Mucosa of stomach (tissue), 1 donor: ENCODE measurements around the gene CCDC191.
A peak's percentile ranks its signal among the peaks of the same experiment; 100 is the strongest.

Source experiments
- H3K27me3 ChIP-seq: one replicate; pipeline ENCODE4 v1.7.0; 2013; ENCODE audit warnings: mild to moderate bottlenecking, low read length; ENCODE audit not compliant: control insufficient read depth, insufficient read depth
- H3K36me3 ChIP-seq: one replicate; pipeline ENCODE4 v1.7.0; 2013; ENCODE audit warnings: low read length; ENCODE audit not compliant: control insufficient read depth, insufficient read depth
- H3K4me1 ChIP-seq: one replicate; pipeline ENCODE4 v1.7.0; 2013; ENCODE audit warnings: mild to moderate bottlenecking, low read length; ENCODE audit not compliant: control insufficient read depth, insufficient read depth
- H3K4me3 ChIP-seq: one replicate; pipeline ENCODE4 v1.7.0; 2013; ENCODE audit warnings: low read length
- H3K9ac ChIP-seq: one replicate; pipeline ENCODE4 v1.7.0; 2013; ENCODE audit warnings: mild to moderate bottlenecking, low read length, moderate library complexity
- H3K9me3 ChIP-seq: one replicate; pipeline ENCODE4 v1.7.0; 2013; ENCODE audit warnings: mild to moderate bottlenecking, low read length, moderate library complexity; ENCODE audit not compliant: control insufficient read depth
- donor health status: Pancreatic carcinoma.

CCDC191 gene, protein sequence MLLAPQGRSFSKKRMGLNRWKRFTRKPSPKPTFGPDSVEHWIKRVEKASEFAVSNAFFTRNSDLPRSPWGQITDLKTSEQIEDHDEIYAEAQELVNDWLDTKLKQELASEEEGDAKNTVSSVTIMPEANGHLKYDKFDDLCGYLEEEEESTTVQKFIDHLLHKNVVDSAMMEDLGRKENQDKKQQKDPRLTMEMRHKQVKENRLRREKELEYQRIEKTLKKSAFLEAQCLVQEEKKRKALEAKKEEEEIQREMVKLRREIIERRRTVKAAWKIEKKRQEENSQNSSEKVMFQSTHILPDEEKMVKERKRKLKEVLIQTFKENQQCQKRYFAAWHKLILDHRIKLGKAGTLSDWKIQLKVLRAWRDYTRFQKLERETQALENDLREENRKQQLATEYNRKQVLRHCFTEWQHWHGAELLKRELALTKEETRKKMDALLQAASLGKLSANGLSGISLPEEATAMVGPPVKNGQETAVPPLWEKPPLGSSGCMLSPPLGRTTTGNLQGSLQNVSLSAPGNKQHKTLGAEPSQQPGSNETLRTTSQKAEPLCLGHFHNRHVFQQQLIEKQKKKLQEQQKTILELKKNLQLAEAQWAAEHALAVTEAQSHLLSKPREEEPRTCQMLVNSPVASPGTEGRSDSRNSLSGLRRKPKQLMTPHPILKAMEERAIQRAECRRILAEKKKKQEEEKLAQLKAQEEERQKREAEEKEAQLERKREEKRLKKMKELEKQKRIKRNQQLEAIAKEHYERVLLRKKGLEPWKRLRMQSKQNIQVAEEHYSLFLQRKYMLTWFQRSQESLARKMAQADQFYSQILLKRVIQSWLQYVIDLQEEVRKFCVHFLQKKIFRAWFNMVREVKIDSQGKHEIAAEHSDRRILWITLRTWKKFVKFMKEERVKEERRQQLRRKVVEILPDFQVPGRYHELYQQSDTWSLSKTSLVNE

GRCh38 chr3:114056130-114057010, at the start of gene CCDC191, which contains the start of gene QTRT2:
Gene CCDC191 (minus strand): TSS chr3:114056526. CDS start chr3:114056466, 60 bp downstream.
Gene QTRT2 (plus strand): TSS chr3:114056737. CDS start chr3:114065258, 8,521 bp downstream.
- Histone ChIP-seq H3K36me3 (no peaks in the 10 kb centered on the region), H3K9me3 (no peaks in the 10 kb centered on the region), H3K4me3 (peak within 1 kb of the TSS; percentile 71), H3K27me3 (no peaks in the 10 kb centered on the region), H3K9ac (peak within 1 kb of the TSS; percentile 59), H3K4me1 (peaks cover 5% of the 10 kb centered on the region)

- no peak overlapping the region for H3K4me3 ChIP-seq
- H3K27me3 ChIP-seq: no peaks in the 10 kb centered on the region
- H3K9me3 ChIP-seq: no peaks in the 10 kb centered on the region
- no peak overlapping the region for H3K9ac ChIP-seq
- no peaks in the 10 kb centered on the region for H3K4me1 ChIP-seq
- H3K36me3 ChIP-seq: no peaks in the 10 kb centered on the region
These were observed 48.1 kb upstream of the CCDC191 start for GRCh38 chr3:114104414-114104813.

DNA sequence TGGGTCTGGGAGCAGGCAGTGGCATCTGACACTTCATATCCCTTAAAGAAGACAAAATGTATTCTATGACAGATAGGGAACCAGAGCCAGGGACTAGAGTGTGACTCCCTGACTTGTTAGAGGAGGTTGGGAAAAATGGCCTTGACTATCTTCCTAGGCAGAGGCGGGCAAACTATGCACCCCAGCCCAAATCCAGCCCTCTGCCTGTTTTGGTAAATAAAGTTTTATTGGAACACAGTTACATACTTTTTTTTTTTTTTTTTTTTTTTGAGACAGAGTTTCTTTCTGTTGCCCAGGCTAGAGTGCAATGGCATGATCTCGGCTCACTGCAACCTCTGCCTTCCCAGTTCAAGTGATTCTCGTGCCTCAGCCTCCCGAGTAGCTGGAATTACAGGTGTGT, 47.5 kb upstream of the CCDC191 start:
- H3K9me3 ChIP-seq: no peaks in the 10 kb centered on the region
- no peaks in the 10 kb centered on the region for H3K4me1 ChIP-seq
- no peaks in the 10 kb centered on the region for H3K27me3 ChIP-seq
- H3K9ac ChIP-seq: no peak overlapping the region
- H3K4me3 ChIP-seq: no peak overlapping the region
- H3K36me3 ChIP-seq: no peaks in the 10 kb centered on the region

- no peak overlapping the region for H3K9ac ChIP-seq
- H3K36me3 ChIP-seq: no peaks in the 10 kb centered on the region
- no peak overlapping the region for H3K4me3 ChIP-seq
- no peaks in the 10 kb centered on the region for H3K4me1 ChIP-seq
- no peaks in the 10 kb centered on the region for H3K27me3 ChIP-seq
- H3K9me3 ChIP-seq: no peaks in the 10 kb centered on the region
These were observed 46.9 kb upstream of the CCDC191 start for GRCh38 chr3:114103181-114103580.

- H3K4me1 ChIP-seq: no peaks in the 10 kb centered on the region
- H3K4me3 ChIP-seq: no peak overlapping the region
- H3K27me3 ChIP-seq: no peaks in the 10 kb centered on the region
- no peaks in the 10 kb centered on the region for H3K9me3 ChIP-seq
- H3K9ac ChIP-seq: no peak overlapping the region
- no peaks in the 10 kb centered on the region for H3K36me3 ChIP-seq
These were observed 44.8 kb upstream of the CCDC191 start for GRCh38 chr3:114101101-114101500.

DNA sequence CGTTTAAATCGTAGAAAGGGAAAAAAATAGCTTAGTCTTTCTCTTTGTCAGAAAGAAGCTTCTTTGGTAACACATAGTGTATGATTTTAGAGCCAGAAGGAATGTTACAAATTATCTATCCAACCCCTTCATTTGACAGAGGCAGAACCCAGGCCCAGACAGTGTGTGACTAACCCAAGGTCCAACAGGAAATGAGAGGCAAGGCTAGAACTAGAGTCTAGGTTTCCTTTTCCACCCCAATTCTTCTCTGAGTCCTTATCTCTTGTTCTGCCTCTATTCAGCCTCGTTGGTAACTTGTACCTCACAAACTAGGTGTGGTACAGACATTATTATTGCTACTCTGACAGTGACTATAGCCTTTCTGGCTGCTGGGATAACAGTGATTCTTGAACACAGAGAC, 39.5 kb upstream of the CCDC191 start:
- Histone ChIP-seq H3K4me1 (no peaks in the 10 kb centered on the region), H3K9me3 (no peaks in the 10 kb centered on the region), H3K4me3 (no peak overlapping the region), H3K36me3 (no peaks in the 10 kb centered on the region), H3K27me3 (no peaks in the 10 kb centered on the region), H3K9ac (no peak overlapping the region)

GRCh38 chr3:114093596-114093995, 37.3 kb upstream of the CCDC191 start:
- Histone ChIP-seq H3K36me3 (no peaks in the 10 kb centered on the region), H3K4me1 (no peaks in the 10 kb centered on the region), H3K9me3 (no peaks in the 10 kb centered on the region), H3K9ac (no peak overlapping the region), H3K4me3 (no peak overlapping the region), H3K27me3 (no peaks in the 10 kb centered on the region)

- no peaks in the 10 kb centered on the region for H3K9me3 ChIP-seq
- no peaks in the 10 kb centered on the region for H3K27me3 ChIP-seq
- H3K36me3 ChIP-seq: no peaks in the 10 kb centered on the region
- H3K4me3 ChIP-seq: no peak overlapping the region
- H3K9ac ChIP-seq: no peak overlapping the region
- H3K4me1 ChIP-seq: no peaks in the 10 kb centered on the region
These were observed 36.7 kb upstream of the CCDC191 start for GRCh38 chr3:114093016-114093380.

DNA sequence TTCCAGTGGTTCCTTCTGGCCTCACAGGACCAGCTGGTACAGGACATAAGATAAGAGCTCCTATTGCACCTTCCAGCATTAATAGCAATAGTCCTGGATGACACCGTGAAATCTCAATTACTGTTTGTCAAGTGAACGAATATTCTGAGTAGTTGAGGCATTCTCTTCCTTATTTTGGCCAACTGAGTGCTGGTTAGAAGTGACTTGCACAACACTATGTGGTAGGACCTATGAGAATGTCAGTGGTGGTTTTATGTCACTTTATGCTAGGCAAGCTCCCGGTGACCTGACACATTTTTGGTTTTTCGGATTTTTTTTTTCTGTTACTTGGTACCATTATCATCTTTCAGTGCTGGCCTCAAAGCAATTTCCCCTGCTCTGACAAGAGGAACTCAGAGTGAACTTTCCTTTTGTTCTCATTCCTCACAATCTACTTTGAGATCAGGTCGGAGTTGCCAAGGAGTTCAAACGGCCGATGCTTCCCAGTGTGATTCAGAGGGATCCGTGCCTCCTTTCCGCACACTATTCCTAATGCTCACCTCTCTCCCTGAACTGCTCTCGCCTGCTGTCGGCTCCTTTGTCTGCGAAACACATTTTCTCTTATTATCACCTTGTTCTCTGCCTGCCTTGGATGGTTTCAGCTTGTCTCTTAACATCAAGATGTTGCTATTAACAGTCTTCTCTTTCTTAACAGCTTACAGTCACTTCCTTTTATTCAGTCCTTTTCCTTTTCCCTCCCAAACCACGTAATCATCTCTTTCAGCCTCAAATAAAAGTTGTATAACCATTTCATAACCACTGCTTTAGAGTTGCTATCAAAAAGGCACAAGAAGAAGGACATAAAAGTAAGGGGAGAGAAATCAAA, 36.1 kb upstream of the CCDC191 start:
- H3K27me3 ChIP-seq: no peaks in the 10 kb centered on the region
- no peak overlapping the region for H3K4me3 ChIP-seq
- no peaks in the 10 kb centered on the region for H3K9me3 ChIP-seq
- H3K4me1 ChIP-seq: no peaks in the 10 kb centered on the region
- H3K36me3 ChIP-seq: no peaks in the 10 kb centered on the region
- no peak overlapping the region for H3K9ac ChIP-seq

DNA sequence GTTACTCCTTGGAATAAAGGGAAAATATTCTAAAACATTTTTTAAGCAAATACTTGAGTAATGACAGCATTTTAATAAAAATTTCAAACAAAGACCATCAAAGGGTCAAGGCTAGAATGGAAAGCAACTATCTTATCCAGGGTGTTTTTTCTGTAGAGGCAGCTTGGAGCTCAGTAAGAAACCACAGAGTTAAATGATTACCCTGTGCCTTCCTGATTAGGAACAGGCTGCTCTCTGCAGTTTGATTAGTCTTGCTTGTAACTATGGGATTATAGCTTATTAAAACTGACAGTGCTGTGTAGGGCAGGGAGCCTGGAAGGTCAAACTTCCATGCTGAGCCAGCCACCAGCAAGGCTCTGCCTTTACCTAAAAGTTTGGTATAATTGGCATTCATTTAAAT, 33.3 kb upstream of the CCDC191 start:
- Histone ChIP-seq H3K27me3 (no peaks in the 10 kb centered on the region), H3K9me3 (no peaks in the 10 kb centered on the region), H3K4me3 (no peak overlapping the region), H3K4me1 (no peaks in the 10 kb centered on the region), H3K36me3 (no peaks in the 10 kb centered on the region), H3K9ac (no peak overlapping the region)

DNA sequence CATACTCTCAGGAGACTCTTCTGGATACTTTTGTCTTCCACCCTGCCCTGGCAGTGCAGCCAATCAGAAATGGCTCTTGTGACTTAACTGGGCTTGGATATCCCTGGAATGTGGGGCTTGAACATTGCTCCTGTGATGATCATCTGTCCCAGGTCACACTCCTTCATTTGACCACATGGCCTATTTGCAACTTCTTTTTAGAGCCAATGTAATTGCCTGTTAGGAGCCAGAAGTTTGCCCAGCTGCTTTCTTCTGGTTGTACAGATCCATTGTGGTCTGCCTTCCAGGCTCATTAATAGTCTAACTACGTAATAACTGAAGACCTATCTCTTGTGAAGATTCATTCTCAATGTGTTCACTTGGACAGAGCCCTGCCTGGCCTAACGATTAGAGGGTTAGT, 30.0 kb upstream of the CCDC191 start:
- Histone ChIP-seq H3K9me3 (no peaks in the 10 kb centered on the region), H3K36me3 (no peaks in the 10 kb centered on the region), H3K4me3 (no peak overlapping the region), H3K4me1 (no peaks in the 10 kb centered on the region), H3K9ac (no peak overlapping the region), H3K27me3 (no peaks in the 10 kb centered on the region)
